GM12878 (cell line): ENCODE data around the gene SP100. TPM values are rescaled to one million over a fixed set of nuclear protein-coding genes. Genes with fewer than 3 reads are reported as not detected.
A peak's percentile ranks its signal among the peaks of the same experiment; 100 is the strongest.

Experiments
- ATF2 ChIP-seq: IDR thresholded peaks from 2 replicates; pipeline ENCODE4 v1.6.1; 2012; ENCODE audit warnings: low read length, inconsistent platforms
- BCL11A ChIP-seq: IDR thresholded peaks from 2 replicates; pipeline ENCODE4 v1.6.1; 2011; ENCODE audit warnings: low read depth, low read length
- BMI1 ChIP-seq: fragments of 450-650 bp; IDR thresholded peaks from 2 replicates; pipeline ENCODE4 v1.6.1; 2016; ENCODE audit warnings: mild to moderate bottlenecking, moderate library complexity, borderline replicate concordance
- BRCA1 ChIP-seq: IDR thresholded peaks from 2 replicates; pipeline ENCODE4 v1.6.1; 2011; ENCODE audit warnings: low read depth, low read length, improper control_type of control experiment
- CREB1 ChIP-seq: IDR thresholded peaks from 2 replicates; pipeline ENCODE4 v1.6.1; 2012; ENCODE audit warnings: low read depth, mild to moderate bottlenecking, inconsistent platforms
- CTCF ChIP-seq, 3 experiments: IDR thresholded peaks in 2 of 3; conservative IDR thresholded peaks in 1 of 3; 2 replicates each; pipeline ENCODE4 v1.5.1; 2011; ENCODE audit warnings: low read depth in 3 of 3, low read length in 3 of 3, mild to moderate bottlenecking in 3 of 3, control low read depth in 2 of 3, moderate library complexity in 2 of 3, inconsistent platforms in 1 of 3, mixed read lengths in 1 of 3; ENCODE audit not compliant: control insufficient read depth in 2 of 3, insufficient read depth in 1 of 3; ENCODE audit errors: extremely low read depth in 1 of 3
- E2F8 ChIP-seq: fragments of 450-650 bp; IDR thresholded peaks from 2 replicates; pipeline ENCODE4 v1.6.1; 2018; ENCODE audit warnings: mild to moderate bottlenecking, low read depth, moderate library complexity; ENCODE audit not compliant: partially characterized antibody
- EED ChIP-seq: sonication (generic); IDR thresholded peaks from 2 replicates; pipeline ENCODE4 v1.6.1; 2016; ENCODE audit warnings: antibody characterized with exemption, low read depth
- IKZF1 ChIP-seq: fragments of 450-650 bp; conservative IDR thresholded peaks from 2 replicates; pipeline ENCODE4 v1.6.1; 2017; ENCODE audit warnings: antibody characterized with exemption, mild to moderate bottlenecking
- IRF4 ChIP-seq: IDR thresholded peaks from 2 replicates; pipeline ENCODE4 v1.6.1; 2011; ENCODE audit warnings: low read depth, low read length
- IRF5 ChIP-seq: fragments of 450-650 bp; IDR thresholded peaks from 2 replicates; pipeline ENCODE4 v1.6.1; 2017; ENCODE audit warnings: borderline replicate concordance
- JUNB ChIP-seq: IDR thresholded peaks from 2 replicates; pipeline ENCODE4 v1.6.1; 2016; ENCODE audit warnings: antibody characterized with exemption, mild to moderate bottlenecking
- NFIC ChIP-seq: IDR thresholded peaks from 2 replicates; pipeline ENCODE4 v1.6.1; 2012; ENCODE audit warnings: low read depth, mild to moderate bottlenecking, inconsistent platforms, low read length, moderate library complexity
- POU2F2 ChIP-seq: IDR thresholded peaks from 3 replicates; pipeline ENCODE4 v1.6.1; 2011; ENCODE audit warnings: low read depth, mild to moderate bottlenecking, low read length, borderline replicate concordance
- SMAD1 ChIP-seq: fragments of 450-650 bp; IDR thresholded peaks from 2 replicates; pipeline ENCODE4 v1.6.1; 2018; ENCODE audit warnings: mild to moderate bottlenecking, low read depth; ENCODE audit not compliant: partially characterized antibody
- STAT1 ChIP-seq: fragments of 450-650 bp; conservative IDR thresholded peaks from 2 replicates; pipeline ENCODE4 v1.6.1; 2014; ENCODE audit warnings: antibody characterized with exemption, mild to moderate bottlenecking
- TCF12 ChIP-seq: IDR thresholded peaks from 2 replicates; pipeline ENCODE4 v1.6.1; 2011; ENCODE audit warnings: low read depth, mild to moderate bottlenecking, low read length
- ZNF687 ChIP-seq: fragments of 450-650 bp; IDR thresholded peaks from 2 replicates; pipeline ENCODE4 v1.6.1; 2017; ENCODE audit warnings: mild to moderate bottlenecking, moderate library complexity
- polyA plus RNA-seq, 11 experiments: library from polyadenylated mRNA; depleted of rRNA in 4 of 11; unstranded in 6 of 11; stranded (reverse) in 5 of 11; fragments of >200 nt; fragmentation: Nextera tagmentation in 4 of 11; fragmentation: Illumina TruSeq in 1 of 11; extraction: Ambion mirVana in 4 of 11; extraction: Trizol in 1 of 11; gene quantifications; 1 replicate in 1 of 11; 2 replicates in 10 of 11; pipeline versions ENCODE4 v1.2.1 to v1.2.3, GENCODE V29; 2011 to 2016; ENCODE audit warnings: inconsistent platforms in 2 of 11, missing spikeins in 2 of 11, low read depth in 1 of 11
- total RNA-seq, 4 experiments: library from RNA; depleted of rRNA in 3 of 4; stranded (reverse); fragments of >200 nt in 3 of 4; fragmentation: Illumina TruSeq in 1 of 4; extraction: Trizol in 1 of 4; gene quantifications; 2 replicates each; pipeline versions ENCODE4 v1.2.1 to v1.2.3, GENCODE V29; 2013 to 2021

SP100 gene
- total and polyA plus RNA-seq, 10 of the 15 experiments (the other 5 are each of a cell fraction or from before 2014, with no cell fraction given): 109 to 239 (median 180) TPM

- TF ChIP-seq CTCF (IDR thresholded peaks at IDR 0.05 in 2 of 3, conservative IDR thresholded peaks at IDR 0.05 in 1 of 3; ENCODE audit: control insufficient read depth in 2 of 3, extremely low read depth in 1 of 3, insufficient read depth in 1 of 3, low read depth in 3 of 3, low read length in 3 of 3) (no peak), EED (peak; percentile 87), BCL11A (0 out of 2 replicates have a peak, but pooled peaks have one; percentile 26), TCF12 (no peak), BRCA1 (no peak), NFIC (peak; percentile 64; the same call in 1 of the 2 replicates), CREB1 (0 out of 2 replicates have a peak, but pooled peaks have one; percentile 8), STAT1 (no peak), JUNB (peak; percentile 58), ZNF687 (no peak; the same call in 1 of the 2 replicates), IKZF1 (peak; percentile 61; the same call in 1 of the 2 replicates), IRF4 (peak; percentile 53; the same call in 1 of the 2 replicates), E2F8 (no peak), IRF5 (no peak), POU2F2 (no peak), BMI1 (no peak), SMAD1 (no peak), ATF2 (peak; percentile 66; the same call in 1 of the 2 replicates)
Measured at GRCh38 chr2:230578106-230578505, 162.1 kb downstream of the SP100 start (continued).
